GM12801 (cell line): ENCODE measurements around the gene SLC18A2.

Experiments
- TF ChIP-seq, protein P1 (sequence below): IDR thresholded peaks from one replicate; pipeline ENCODE4 v1.5.1; 2011; ENCODE audit warnings: control low read depth; ENCODE audit not compliant: insufficient read length; ENCODE audit errors: extremely low read depth

The SLC18A2 gene

DNA sequence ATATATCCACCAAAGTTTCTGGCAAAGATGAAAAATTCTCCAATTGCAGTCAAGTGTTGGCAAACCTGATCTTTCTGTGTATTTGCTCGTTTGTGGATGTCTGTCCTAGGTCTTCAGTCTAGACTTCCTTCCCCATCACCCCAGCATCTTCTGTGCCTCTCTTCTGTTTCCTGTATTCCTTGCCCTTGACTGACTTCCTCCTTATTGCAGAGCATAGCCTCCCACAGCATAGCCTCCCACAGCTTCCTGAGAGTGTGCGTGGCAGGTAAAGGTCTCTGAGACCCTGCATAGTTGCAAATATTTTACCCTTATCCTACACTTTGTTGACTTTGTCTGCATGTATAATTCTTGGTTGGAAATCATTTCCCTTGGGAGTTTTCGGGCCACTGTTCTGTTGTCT is 18.4 kb downstream of the SLC18A2 start:
- TF ChIP-seq, protein P1, sequence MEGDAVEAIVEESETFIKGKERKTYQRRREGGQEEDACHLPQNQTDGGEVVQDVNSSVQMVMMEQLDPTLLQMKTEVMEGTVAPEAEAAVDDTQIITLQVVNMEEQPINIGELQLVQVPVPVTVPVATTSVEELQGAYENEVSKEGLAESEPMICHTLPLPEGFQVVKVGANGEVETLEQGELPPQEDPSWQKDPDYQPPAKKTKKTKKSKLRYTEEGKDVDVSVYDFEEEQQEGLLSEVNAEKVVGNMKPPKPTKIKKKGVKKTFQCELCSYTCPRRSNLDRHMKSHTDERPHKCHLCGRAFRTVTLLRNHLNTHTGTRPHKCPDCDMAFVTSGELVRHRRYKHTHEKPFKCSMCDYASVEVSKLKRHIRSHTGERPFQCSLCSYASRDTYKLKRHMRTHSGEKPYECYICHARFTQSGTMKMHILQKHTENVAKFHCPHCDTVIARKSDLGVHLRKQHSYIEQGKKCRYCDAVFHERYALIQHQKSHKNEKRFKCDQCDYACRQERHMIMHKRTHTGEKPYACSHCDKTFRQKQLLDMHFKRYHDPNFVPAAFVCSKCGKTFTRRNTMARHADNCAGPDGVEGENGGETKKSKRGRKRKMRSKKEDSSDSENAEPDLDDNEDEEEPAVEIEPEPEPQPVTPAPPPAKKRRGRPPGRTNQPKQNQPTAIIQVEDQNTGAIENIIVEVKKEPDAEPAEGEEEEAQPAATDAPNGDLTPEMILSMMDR, result no peak

DNA sequence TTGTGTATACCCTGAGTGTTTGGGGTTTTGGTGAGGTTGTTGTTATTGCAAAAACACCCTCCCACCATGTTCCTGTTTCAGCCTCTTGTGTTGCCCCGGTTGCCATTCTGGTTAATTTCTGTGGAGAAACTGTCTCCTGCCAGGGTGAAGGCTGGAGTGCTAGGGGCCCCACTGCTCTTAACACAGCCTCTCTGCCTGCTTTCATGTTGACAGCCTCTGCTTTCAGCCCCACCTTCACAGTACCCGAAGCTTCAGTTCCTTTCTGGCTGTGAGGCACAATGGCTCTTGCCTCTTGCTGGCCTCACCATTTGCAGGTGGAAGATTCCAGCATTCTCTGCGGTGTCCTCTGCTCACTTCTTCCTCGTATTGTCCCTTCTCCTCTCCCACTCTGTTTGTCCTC is 19.2 kb downstream of the SLC18A2 start:
- TF ChIP-seq, protein P1, result no peak

DNA sequence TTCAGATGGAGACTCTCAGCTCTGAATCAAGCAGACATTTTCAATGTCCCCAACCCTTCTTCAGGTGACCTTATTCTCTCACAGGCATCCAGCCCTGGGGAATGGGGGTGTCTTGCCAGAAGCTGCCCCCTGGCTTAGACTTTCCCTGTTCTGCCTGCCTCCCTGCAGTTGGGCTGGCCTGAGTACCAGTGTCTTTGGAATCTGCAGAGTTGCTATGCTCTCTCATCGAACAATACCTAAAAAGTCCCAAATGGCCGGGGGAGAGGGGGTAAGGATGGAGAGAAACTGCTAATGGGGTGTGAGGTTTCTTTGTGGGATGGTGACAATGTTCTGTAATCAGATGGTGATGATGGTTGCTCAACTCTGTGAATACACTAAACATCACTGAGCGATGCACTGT is 20.6 kb downstream of the SLC18A2 start:
- TF ChIP-seq, protein P1, result no peak

DNA sequence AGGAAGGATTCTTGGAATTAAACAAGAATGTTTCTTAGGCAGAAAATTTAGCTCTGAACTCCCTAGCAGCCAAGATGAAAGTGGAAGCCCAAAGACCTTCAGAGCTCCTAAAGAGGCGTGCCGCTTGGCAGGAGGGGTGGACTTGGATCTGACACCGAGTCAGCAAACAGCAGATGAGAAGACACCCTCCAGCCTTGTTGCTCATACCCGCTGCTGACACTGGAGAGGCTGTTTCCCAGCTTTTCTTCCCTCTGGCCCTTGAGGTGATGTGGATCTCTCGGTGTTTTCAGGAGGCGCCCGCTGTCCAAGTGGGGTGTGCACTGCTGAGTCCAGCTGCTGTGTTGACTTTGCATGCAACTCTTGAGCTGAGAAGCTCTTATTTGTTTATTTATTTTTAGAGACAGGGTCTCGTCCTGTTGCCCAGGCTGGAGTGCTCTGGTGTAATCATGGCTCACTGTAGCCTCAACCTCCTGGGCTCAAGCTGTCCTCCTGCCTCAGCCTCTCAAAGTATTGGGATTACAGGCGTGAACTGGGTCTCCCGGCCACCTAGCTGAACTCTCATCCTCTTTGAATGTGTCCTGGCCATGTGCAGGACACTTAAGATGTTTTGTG is 21.5 kb downstream of the SLC18A2 start:
- TF ChIP-seq, protein P1, result no peak

DNA sequence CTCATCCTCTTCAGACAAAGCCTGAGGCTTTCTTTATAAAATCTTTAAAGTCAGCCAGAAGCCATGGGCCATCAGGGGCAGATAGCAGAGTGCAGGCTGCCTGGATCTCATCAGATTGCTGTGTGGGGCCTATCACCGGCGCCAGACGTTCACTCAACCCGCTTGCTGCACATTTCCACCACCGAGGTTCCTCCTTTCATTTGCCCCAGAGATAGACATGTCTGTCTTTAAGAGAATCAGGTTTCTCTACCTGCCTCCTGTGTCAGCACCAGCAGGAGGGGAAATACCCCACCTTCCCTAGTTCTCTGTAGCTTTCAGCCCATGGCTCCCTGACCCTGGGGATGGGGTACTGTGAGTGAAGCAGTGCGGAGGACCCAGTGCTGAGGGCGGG is 22.0 kb downstream of the SLC18A2 start:
- TF ChIP-seq, protein P1, result no peak

DNA sequence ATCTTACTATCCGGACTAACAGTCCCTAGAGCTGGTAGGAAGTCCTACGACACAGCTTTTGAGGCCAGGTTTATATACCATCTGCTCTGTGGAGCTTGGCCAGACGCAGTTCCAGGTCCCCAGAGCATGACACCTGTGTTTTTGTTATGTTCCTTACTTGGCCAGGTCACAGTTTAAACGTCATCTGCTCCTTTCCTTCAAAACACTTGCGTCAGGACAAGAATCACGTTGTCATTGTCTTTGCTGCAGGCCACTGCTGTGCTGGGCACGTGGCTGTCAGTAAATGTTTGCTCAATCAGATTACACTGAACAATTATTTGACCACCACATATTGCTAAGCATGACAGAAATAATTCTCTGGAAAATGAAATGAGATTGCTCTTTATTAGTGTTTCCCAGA is 23.9 kb downstream of the SLC18A2 start:
- TF ChIP-seq, protein P1, result no peak

DNA sequence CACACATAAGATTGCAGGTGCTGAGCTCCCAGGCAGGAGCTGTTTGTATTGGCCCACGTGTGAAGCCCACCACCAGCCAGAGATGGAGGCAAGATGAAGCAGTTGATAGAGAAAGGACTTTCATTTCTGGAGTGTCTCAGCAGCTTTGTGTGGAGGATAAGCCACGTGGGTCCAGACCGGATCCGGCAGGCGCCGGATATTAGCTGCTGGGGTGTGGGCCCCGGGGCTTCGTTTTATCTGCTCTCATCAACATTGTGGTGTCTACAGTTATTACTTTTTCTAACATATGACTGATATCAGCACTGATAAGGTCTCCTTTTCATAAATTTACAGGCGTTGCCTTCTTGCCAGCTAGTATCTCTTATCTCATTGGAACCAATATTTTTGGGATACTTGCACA is 25.5 kb downstream of the SLC18A2 start:
- TF ChIP-seq, protein P1, result no peak
